HepG2 (cell line): ENCODE data around the gene C12orf43. TPM values are rescaled to one million over a fixed set of nuclear protein-coding genes. Genes with fewer than 3 reads are reported as not detected.

Experiments used
- HDAC2 ChIP-seq: sonication (generic); formaldehyde crosslinking; IDR thresholded peaks from 2 replicates; pipeline ENCODE4 v1.4.0; 2020; ENCODE audit warnings: missing genetic modification reagents
- HES4 ChIP-seq: sonication (generic); formaldehyde crosslinking; IDR thresholded peaks from 2 replicates; pipeline ENCODE4 v1.9.0; 2021; ENCODE audit warnings: mild to moderate bottlenecking, missing genetic modification reagents, borderline replicate concordance
- KDM3A ChIP-seq: IDR thresholded peaks from 2 replicates; pipeline ENCODE4 v1.6.1; 2018; ENCODE audit warnings: low read depth, missing compliant biosample characterization
- PAF1 ChIP-seq: IDR thresholded peaks from 2 replicates; pipeline ENCODE4 v1.6.1; 2016; ENCODE audit warnings: missing genetic modification reagents, missing compliant biosample characterization
- SCMH1 ChIP-seq: sonication (generic); formaldehyde crosslinking; IDR thresholded peaks from 2 replicates; pipeline ENCODE4 v1.9.0; 2021; ENCODE audit warnings: missing genetic modification reagents, mild to moderate bottlenecking, borderline replicate concordance
- SMYD3 ChIP-seq: sonication (generic); formaldehyde crosslinking; IDR thresholded peaks from 2 replicates; pipeline ENCODE4 v1.8.1; 2023; ENCODE audit warnings: mild to moderate bottlenecking, missing genetic modification reagents
- SNAPC2 ChIP-seq: sonication (generic); formaldehyde crosslinking; IDR thresholded peaks from 2 replicates; pipeline ENCODE4 v1.8.1; 2022; ENCODE audit warnings: mild to moderate bottlenecking, missing genetic modification reagents
- ZNF7 ChIP-seq: IDR thresholded peaks from 2 replicates; pipeline ENCODE4 v1.6.1; 2016; ENCODE audit warnings: missing biosample characterization, missing genetic modification reagents
- polyA plus RNA-seq, 8 experiments: library from polyadenylated mRNA; depleted of rRNA in 3 of 8; stranded (reverse) in 7 of 8; unstranded in 1 of 8; fragments of >200 nt; fragmentation: Illumina TruSeq in 4 of 8; extraction: Trizol in 4 of 8; gene quantifications; 2 replicates each; pipeline versions ENCODE4 v1.2.1 to v1.2.3, GENCODE V29; 2011 to 2016; ENCODE audit warnings: low read depth in 4 of 8, missing spikeins in 1 of 8, mixed read lengths in 1 of 8; ENCODE audit not compliant: insufficient read depth in 1 of 8
- total RNA-seq, 5 experiments: library from RNA; depleted of rRNA; stranded (reverse); fragments of >200 nt; fragmentation: Illumina TruSeq; extraction: Trizol; gene quantifications; 2 replicates each; pipeline ENCODE4 v1.2.3, GENCODE V29; 2016; ENCODE audit warnings: low read depth in 1 of 5
- TF ChIP-seq, protein P1 (sequence below): IDR thresholded peaks from 2 replicates; pipeline ENCODE4 v1.6.1; 2016; ENCODE audit warnings: missing biosample characterization, missing genetic modification reagents, low read depth
- TF ChIP-seq, protein P2 (sequence below): sonication (generic); formaldehyde crosslinking; IDR thresholded peaks from 2 replicates; pipeline ENCODE4 v1.4.0; 2020; ENCODE audit warnings: mild to moderate bottlenecking, missing genetic modification reagents
- TF ChIP-seq, protein P3 (sequence below): IDR thresholded peaks from 2 replicates; pipeline ENCODE4 v1.6.1; 2016; ENCODE audit warnings: mild to moderate bottlenecking
- TF ChIP-seq, protein P4 (sequence below): sonication (generic); formaldehyde crosslinking; IDR thresholded peaks from 2 replicates; pipeline ENCODE4 v1.4.0; 2020; ENCODE audit warnings: mild to moderate bottlenecking, missing genetic modification reagents
- TF ChIP-seq, protein P5 (sequence below): sonication (generic); formaldehyde crosslinking; IDR thresholded peaks from 2 replicates; pipeline ENCODE4 v1.4.0; 2020; ENCODE audit warnings: mild to moderate bottlenecking, low read depth, missing genetic modification reagents
- TF ChIP-seq, protein P6 (sequence below): sonication (generic); formaldehyde crosslinking; IDR thresholded peaks from 2 replicates; pipeline ENCODE4 v1.4.0; 2020; ENCODE audit warnings: missing genetic modification reagents

C12orf43 gene
- total and polyA plus RNA-seq, 2 of the 13 experiments (the other 11 are each of a cell fraction or from before 2014, with no cell fraction given): 7.9 to 11.1 TPM

DNA sequence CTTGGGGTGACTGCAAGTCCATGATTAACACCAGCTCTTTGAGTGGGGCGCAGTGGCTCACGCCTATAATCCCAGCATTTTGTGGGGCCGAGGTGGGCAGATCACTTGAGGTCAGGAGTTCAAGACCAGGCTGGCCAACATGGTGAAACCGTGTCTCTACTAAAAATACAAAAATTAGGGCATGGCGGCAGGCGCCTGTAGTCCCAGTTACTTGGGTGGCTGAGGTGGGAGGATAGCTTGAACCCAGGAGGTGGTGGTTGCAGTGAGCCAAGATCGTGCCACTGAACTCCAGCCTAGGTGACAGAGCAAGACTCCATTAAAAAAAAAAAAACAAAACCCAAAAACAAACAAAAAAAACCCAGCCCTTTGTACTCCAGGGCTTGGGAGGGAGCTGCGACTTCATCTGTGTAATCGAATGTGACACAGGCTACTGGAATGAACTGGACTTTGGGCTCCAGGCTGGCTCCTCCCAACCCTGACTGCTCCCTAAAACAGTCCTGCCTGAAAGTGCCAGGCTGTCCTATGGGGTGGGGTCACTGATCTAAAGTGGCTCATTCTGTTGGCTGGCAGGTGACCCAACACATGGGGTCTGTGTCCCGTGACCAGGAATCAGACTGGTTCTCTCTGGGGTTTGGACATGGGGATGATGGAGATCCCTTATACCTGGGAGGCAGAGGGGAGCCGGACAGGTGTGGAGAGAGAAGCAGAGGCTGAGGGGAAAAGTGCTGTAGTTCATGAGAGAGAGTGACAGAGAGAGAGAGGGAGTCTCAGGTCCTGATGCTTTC is 9.3 kb upstream of the C12orf43 start (continued):
- TF ChIP-seq, protein P1, sequence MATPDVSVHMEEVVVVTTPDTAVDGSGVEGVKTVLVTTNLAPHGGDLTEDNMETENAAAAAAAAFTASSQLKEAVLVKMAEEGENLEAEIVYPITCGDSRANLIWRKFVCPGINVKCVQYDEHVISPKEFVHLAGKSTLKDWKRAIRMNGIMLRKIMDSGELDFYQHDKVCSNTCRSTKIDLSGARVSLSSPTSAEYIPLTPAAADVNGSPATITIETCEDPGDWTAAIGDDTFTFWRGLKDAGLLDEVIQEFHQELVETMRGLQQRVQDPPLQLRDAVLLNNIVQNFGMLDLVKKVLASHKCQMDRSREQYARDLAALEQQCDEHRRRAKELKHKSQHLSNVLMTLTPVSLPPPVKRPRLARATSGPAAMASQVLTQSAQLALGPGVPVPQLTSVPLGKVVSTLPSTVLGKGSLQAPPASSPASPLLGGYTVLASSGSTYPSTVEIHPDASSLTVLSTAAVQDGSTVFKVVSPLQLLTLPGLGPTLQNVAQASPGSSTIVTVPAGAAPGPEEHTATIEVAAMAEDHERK (CRISPR knock-in tag): no peak
- TF ChIP-seq, protein P2, sequence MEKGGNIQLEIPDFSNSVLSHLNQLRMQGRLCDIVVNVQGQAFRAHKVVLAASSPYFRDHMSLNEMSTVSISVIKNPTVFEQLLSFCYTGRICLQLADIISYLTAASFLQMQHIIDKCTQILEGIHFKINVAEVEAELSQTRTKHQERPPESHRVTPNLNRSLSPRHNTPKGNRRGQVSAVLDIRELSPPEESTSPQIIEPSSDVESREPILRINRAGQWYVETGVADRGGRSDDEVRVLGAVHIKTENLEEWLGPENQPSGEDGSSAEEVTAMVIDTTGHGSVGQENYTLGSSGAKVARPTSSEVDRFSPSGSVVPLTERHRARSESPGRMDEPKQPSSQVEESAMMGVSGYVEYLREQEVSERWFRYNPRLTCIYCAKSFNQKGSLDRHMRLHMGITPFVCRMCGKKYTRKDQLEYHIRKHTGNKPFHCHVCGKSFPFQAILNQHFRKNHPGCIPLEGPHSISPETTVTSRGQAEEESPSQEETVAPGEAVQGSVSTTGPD (CRISPR knock-in tag): no peak
- TF ChIP-seq, protein P3, sequence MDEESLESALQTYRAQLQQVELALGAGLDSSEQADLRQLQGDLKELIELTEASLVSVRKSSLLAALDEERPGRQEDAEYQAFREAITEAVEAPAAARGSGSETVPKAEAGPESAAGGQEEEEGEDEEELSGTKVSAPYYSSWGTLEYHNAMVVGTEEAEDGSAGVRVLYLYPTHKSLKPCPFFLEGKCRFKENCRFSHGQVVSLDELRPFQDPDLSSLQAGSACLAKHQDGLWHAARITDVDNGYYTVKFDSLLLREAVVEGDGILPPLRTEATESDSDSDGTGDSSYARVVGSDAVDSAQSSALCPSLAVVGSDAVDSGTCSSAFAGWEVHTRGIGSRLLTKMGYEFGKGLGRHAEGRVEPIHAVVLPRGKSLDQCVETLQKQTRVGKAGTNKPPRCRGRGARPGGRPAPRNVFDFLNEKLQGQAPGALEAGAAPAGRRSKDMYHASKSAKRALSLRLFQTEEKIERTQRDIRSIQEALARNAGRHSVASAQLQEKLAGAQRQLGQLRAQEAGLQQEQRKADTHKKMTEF (CRISPR knock-in tag): no peak
- TF ChIP-seq SMYD3 (CRISPR knock-in tag) (no peak), PAF1 (CRISPR knock-in tag) (no peak), HDAC2 (CRISPR knock-in tag) (no peak), HES4 (CRISPR knock-in tag) (no peak), SCMH1 (no peak), KDM3A (CRISPR knock-in tag) (no peak; the same call in 1 of the 2 replicates), ZNF7 (CRISPR knock-in tag) (no peak), SNAPC2 (CRISPR knock-in tag) (no peak)
- TF ChIP-seq, protein P4, sequence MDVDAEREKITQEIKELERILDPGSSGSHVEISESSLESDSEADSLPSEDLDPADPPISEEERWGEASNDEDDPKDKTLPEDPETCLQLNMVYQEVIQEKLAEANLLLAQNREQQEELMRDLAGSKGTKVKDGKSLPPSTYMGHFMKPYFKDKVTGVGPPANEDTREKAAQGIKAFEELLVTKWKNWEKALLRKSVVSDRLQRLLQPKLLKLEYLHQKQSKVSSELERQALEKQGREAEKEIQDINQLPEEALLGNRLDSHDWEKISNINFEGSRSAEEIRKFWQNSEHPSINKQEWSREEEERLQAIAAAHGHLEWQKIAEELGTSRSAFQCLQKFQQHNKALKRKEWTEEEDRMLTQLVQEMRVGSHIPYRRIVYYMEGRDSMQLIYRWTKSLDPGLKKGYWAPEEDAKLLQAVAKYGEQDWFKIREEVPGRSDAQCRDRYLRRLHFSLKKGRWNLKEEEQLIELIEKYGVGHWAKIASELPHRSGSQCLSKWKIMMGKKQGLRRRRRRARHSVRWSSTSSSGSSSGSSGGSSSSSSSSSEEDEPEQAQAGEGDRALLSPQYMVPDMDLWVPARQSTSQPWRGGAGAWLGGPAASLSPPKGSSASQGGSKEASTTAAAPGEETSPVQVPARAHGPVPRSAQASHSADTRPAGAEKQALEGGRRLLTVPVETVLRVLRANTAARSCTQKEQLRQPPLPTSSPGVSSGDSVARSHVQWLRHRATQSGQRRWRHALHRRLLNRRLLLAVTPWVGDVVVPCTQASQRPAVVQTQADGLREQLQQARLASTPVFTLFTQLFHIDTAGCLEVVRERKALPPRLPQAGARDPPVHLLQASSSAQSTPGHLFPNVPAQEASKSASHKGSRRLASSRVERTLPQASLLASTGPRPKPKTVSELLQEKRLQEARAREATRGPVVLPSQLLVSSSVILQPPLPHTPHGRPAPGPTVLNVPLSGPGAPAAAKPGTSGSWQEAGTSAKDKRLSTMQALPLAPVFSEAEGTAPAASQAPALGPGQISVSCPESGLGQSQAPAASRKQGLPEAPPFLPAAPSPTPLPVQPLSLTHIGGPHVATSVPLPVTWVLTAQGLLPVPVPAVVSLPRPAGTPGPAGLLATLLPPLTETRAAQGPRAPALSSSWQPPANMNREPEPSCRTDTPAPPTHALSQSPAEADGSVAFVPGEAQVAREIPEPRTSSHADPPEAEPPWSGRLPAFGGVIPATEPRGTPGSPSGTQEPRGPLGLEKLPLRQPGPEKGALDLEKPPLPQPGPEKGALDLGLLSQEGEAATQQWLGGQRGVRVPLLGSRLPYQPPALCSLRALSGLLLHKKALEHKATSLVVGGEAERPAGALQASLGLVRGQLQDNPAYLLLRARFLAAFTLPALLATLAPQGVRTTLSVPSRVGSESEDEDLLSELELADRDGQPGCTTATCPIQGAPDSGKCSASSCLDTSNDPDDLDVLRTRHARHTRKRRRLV: no peak
- TF ChIP-seq, protein P5, sequence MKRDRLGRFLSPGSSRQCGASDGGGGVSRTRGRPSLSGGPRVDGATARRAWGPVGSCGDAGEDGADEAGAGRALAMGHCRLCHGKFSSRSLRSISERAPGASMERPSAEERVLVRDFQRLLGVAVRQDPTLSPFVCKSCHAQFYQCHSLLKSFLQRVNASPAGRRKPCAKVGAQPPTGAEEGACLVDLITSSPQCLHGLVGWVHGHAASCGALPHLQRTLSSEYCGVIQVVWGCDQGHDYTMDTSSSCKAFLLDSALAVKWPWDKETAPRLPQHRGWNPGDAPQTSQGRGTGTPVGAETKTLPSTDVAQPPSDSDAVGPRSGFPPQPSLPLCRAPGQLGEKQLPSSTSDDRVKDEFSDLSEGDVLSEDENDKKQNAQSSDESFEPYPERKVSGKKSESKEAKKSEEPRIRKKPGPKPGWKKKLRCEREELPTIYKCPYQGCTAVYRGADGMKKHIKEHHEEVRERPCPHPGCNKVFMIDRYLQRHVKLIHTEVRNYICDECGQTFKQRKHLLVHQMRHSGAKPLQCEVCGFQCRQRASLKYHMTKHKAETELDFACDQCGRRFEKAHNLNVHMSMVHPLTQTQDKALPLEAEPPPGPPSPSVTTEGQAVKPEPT (CRISPR knock-in tag): no peak
- TF ChIP-seq, protein P6, sequence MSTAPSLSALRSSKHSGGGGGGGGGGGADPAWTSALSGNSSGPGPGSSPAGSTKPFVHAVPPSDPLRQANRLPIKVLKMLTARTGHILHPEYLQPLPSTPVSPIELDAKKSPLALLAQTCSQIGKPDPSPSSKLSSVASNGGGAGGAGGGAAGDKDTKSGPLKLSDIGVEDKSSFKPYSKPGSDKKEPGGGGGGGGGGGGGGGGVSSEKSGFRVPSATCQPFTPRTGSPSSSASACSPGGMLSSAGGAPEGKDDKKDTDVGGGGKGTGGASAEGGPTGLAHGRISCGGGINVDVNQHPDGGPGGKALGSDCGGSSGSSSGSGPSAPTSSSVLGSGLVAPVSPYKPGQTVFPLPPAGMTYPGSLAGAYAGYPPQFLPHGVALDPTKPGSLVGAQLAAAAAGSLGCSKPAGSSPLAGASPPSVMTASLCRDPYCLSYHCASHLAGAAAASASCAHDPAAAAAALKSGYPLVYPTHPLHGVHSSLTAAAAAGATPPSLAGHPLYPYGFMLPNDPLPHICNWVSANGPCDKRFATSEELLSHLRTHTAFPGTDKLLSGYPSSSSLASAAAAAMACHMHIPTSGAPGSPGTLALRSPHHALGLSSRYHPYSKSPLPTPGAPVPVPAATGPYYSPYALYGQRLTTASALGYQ: no peak; the same call in 1 of the 2 replicates
